EL (cell line): ENCODE measurements around the gene OR10D3.
"Not testable (repeated sequence)": the region's sequence is repeated elsewhere in the genome, so short reads cannot be mapped to it uniquely, and the experiment has no call there.

Source experiments
- DNase-seq: peaks from one replicate; pipeline ENCODE4 v3.0.0-alpha.2; 2016

Gene OR10D3

GRCh38 chr11:124195189-124195734 lies 12.1 kb downstream of the OR10D3 start:
- peak; percentile 55 for DNase-seq

DNA sequence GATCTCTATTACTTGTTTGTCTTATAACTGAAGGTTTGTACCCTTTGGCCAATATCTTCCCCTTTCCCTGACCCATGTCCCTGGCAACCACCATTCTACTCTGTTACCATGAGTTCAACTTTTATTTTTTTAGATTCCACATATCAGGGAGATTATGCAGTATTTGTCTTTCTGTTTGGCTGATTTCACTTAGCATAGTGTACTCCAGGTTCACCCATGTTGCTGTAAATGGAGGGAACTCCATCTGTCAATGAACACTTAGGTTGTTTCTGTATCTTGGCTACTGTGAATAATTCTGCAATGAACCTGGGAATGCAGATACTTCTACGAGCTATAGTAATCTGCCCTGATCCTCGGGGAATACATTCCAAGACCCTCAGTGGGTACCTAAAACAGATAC lies 14.9 kb downstream of the OR10D3 start:
- DNase-seq = no peak

- DNase-seq = no peak
Measured at GRCh38 chr11:124198897-124199296, 15.8 kb downstream of the OR10D3 start.

- peak; percentile 4 for DNase-seq
Measured at GRCh38 chr11:124199702-124200101, 16.6 kb downstream of the OR10D3 start.

GRCh38 chr11:124200671-124201070 lies 17.5 kb downstream of the OR10D3 start:
- DNase-seq = no peak

DNA sequence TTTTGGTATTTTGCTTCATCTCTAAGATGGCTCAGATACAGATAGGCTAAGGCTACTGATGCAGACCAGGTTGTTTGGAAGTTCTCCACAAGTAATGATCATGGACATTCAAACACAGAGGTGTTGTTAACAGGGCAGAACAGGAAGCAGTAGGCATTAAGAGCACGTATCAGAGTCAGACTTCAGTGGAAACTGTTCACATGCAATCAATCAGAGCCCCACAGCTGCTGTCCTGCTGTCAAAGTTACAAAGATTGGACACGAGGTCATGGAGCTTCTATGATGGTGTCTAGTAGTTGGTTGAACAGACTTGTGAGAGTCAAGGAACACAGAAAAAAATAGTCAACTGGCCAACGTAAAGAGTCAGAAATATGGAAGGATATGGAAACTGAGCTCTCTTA lies 19.8 kb downstream of the OR10D3 start:
- no peak for DNase-seq

DNA sequence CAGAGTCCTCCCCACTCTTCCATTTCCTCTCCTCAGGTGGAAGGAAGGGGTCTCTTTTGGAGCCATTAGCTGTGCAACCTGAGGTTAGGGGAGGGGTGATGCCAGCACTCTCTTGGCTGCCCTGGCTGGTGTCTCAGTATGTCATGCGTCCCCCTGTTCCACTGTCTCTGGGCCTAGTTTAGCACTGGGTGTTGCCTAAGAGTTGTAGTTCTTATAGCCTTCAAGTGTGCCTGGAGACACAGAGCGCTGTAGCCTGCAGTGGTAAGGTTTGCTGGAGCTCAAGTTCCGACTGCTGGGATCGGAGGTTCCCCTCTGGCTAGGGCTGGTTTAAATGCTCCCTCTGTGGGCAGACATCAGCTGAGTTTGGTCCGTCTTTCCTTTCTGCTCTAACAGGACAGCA lies 20.9 kb downstream of the OR10D3 start:
- no peak for DNase-seq

DNA sequence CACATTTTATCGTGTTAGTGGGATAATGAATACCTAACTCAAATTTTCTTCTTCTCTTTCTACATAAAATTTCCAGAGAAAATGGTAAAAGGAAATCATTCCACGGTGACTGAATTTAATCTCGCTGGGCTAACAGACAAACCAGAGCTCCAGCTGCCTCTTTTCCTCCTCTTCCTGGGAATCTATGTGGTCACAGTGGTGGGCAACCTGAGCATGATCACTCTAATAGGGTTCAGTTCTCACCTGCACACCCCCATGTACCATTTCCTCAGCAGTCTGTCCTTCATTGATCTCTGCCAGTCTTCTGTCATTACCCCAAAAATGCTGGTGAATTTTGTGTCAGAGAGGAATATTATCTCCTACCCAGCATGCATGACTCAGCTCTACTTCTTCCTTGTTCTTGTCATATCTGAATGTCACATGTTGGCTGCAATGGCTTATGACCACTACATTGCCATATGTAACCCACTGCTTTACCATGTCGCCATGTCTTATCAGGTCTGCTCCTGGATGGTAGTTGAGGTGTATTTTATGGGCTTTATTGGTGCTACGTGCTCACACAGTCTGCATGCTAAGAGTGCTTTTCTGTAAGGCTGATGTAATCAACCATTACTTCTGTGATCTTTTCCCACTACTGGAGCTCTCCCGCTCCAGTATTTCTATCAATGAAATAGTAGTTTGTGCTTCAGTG lies 24.1 kb downstream of the OR10D3 start:
- DNase-seq = no peak

- no peak for DNase-seq
Measured at GRCh38 chr11:124209824-124210357, 26.7 kb downstream of the OR10D3 start.

DNA sequence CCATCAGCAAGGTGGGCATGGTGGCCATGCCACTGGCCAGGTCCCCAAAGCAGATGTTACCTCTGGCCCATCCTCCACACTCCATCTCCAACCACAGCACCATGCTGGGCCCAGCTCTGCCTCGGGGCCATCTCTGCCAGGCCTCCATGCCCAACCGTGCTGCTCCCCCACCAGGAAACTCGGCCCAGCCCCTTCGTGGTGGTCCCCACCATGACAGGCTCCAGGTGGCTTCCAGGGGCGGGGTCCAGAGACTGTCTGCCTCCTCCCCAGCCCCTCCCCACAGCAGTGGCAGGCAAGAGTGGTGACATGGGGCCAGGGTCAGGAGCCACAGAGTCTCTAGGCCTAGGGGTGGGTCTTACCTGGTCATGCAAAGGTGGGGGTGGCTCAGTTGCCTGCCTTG lies 27.3 kb downstream of the OR10D3 start:
- DNase-seq = no peak

DNA sequence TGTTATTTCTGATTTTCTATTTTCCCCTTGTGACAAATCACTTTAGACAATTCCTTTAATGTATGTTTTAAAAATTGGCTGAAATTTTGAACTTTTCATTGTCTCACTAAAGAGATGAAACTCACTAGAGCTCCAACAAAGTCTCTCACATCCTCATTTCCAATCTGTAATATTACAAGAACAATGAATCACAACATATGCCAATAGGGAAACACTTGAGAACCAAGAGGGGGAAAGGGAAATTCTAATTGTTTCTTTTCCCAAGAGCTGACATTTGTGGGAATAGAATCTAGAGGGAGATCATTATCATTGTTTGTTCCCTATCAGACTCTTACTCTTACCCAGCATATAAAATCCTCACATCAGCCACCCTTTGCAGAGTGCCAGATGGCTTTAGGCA lies 28.2 kb downstream of the OR10D3 start:
- no peak for DNase-seq

- no peak for DNase-seq
Measured at GRCh38 chr11:124214027-124214426, 30.9 kb downstream of the OR10D3 start.

- no peak for DNase-seq
Measured at GRCh38 chr11:124219126-124219525, 36.0 kb downstream of the OR10D3 start.

DNA sequence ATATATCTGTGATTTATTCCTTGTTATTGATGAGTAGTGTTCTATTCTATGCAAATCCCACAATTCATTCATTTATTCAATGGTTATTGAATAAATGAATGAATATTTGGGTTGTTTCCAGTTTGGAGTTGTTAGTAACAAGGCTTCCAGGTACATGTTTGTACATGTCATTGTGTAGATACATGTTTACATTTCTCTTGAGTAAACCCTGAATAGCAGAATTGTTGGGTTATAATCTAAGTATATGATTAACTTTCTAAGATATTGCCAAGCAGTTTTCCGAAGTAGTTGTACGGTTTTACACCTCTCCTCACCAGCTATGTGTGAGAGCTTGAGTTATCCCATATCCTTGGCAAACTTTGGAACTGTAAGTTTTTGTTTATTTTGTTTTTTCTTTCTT lies 39.3 kb downstream of the OR10D3 start:
- DNase-seq = no peak

GRCh38 chr11:124224618-124225423 lies 41.7 kb downstream of the OR10D3 start:
- DNase-seq = not testable (repeated sequence)

- DNase-seq = no peak
Measured at GRCh38 chr11:124225471-124225870, 42.3 kb downstream of the OR10D3 start.

GRCh38 chr11:124233376-124233775 lies 50.2 kb downstream of the OR10D3 start:
- no peak for DNase-seq
